Brain microvascular endothelial cell (primary cell): ENCODE results near the gene HOXB3.
A peak's percentile ranks its signal among the peaks of the same experiment; 100 is the strongest.

Experiments
- DNase-seq: peaks from one replicate; pipeline ENCODE4 v3.0.0-alpha.2; 2020
- H3K27ac ChIP-seq: fragments of 250-450 bp; sonication (Bioruptor Pico); 2 replicates; pipeline ENCODE4 v1.5.1; 2020; ENCODE audit warnings: mild to moderate bottlenecking, moderate library complexity
- H3K27me3 ChIP-seq: fragments of 250-450 bp; sonication (Bioruptor Pico); replicated peaks from 2 replicates; pipeline ENCODE4 v1.5.1; 2020; ENCODE audit warnings: mild to moderate bottlenecking
- H3K36me3 ChIP-seq: fragments of 250-450 bp; sonication (Bioruptor Pico); replicated peaks from 2 replicates; pipeline ENCODE4 v1.5.1; 2020; ENCODE audit warnings: mild to moderate bottlenecking
- H3K4me3 ChIP-seq: 2 replicates; pipeline ENCODE4 v1.5.1; 2011; ENCODE audit warnings: low read depth, mild to moderate bottlenecking, control low read depth, low read length, moderate library complexity
- CTCF ChIP-seq: IDR thresholded peaks from 2 replicates; pipeline ENCODE4 v1.5.1; 2011; ENCODE audit warnings: low read depth, mild to moderate bottlenecking, moderate library complexity, low read length, control low read depth, inconsistent platforms; ENCODE audit errors: missing control alignments
- in situ Hi-C: cut with HindIII; loops from 2 replicates; pipeline ENCODE4 v1.10.0; 2017; ENCODE audit warnings: low sequenced_read_pairs, low pct_ligation_motif_present

Gene HOXB3

GRCh38 chr17:48609759-48610281 is 19.8 kb upstream of the HOXB3 start:
- no peak for TF ChIP-seq CTCF
- peaks cover 88% of the 10 kb centered on the region for H3K27me3 ChIP-seq
- no peak for DNase-seq
- H3K4me3 ChIP-seq = peak overlapping the region; percentile 42
- H3K27ac ChIP-seq = no peak overlapping the region
- in situ Hi-C loops = no loop called here
- no peaks in the 10 kb centered on the region for H3K36me3 ChIP-seq

- no peak overlapping the region for H3K27ac ChIP-seq
- H3K36me3 ChIP-seq = no peaks in the 10 kb centered on the region
- TF ChIP-seq CTCF = no peak
- no peak for DNase-seq
- in situ Hi-C loops = no loop called here
- peaks cover 91% of the 10 kb centered on the region for H3K27me3 ChIP-seq
- H3K4me3 ChIP-seq = no peak overlapping the region
These were observed 19.0 kb upstream of the HOXB3 start for GRCh38 chr17:48609033-48609432.

GRCh38 chr17:48608494-48608834 is 18.4 kb upstream of the HOXB3 start:
- no peak overlapping the region for H3K4me3 ChIP-seq
- TF ChIP-seq CTCF = no peak
- in situ Hi-C loops = no loop called here
- H3K27me3 ChIP-seq = peaks cover 92% of the 10 kb centered on the region
- H3K27ac ChIP-seq = no peak overlapping the region
- DNase-seq = no peak
- H3K36me3 ChIP-seq = no peaks in the 10 kb centered on the region

GRCh38 chr17:48606892-48607614 is 17.0 kb upstream of the HOXB3 start:
- in situ Hi-C loops = no loop called here
- peaks cover 95% of the 10 kb centered on the region for H3K27me3 ChIP-seq
- TF ChIP-seq CTCF = no peak
- H3K4me3 ChIP-seq = no peak overlapping the region
- no peaks in the 10 kb centered on the region for H3K36me3 ChIP-seq
- no peak overlapping the region for H3K27ac ChIP-seq
- DNase-seq = no peak

GRCh38 chr17:48605991-48606891 is 16.2 kb upstream of the HOXB3 start:
- H3K4me3 ChIP-seq = no peak overlapping the region
- H3K27ac ChIP-seq = no peak overlapping the region
- no peak for TF ChIP-seq CTCF
- H3K27me3 ChIP-seq = peaks cover 97% of the 10 kb centered on the region
- no peak for DNase-seq
- in situ Hi-C loops = no loop called here
- H3K36me3 ChIP-seq = no peaks in the 10 kb centered on the region
